Inflammatory macrophage treated with lipopolysaccharide for 1 hour (primary cell): ENCODE measurements around the gene APOO.
"Not testable (repeated sequence)": the region's sequence is repeated elsewhere in the genome, so short reads cannot be mapped to it uniquely, and the experiment has no call there.

ENCODE experiments used
- DNase-seq, 2 donors: peaks; one replicate each; pipeline ENCODE4 v3.0.0-alpha.2; 2020 to 2022

APOO gene

GRCh38 chrX:23859238-23859637 lies 48.5 kb downstream of the APOO start:
- not testable (repeated sequence) for DNase-seq

GRCh38 chrX:23857935-23858334 lies 49.8 kb downstream of the APOO start:
- DNase-seq = no peak

GRCh38 chrX:23857363-23857762 lies 50.4 kb downstream of the APOO start:
- DNase-seq = peak; percentile 42 to 72

GRCh38 chrX:23855569-23855968 lies 52.2 kb downstream of the APOO start:
- DNase-seq = peak in 1 of 2 donors; percentile 56

- DNase-seq = no peak
Observed at GRCh38 chrX:23854945-23855344, 52.8 kb downstream of the APOO start.

- DNase-seq = no peak
Observed at GRCh38 chrX:23854122-23854521, 53.6 kb downstream of the APOO start.

- no peak for DNase-seq
Observed at GRCh38 chrX:23851544-23851943, 56.2 kb downstream of the APOO start.

GRCh38 chrX:23849241-23849640 lies 58.5 kb downstream of the APOO start:
- no peak for DNase-seq

GRCh38 chrX:23845351-23845817 lies 62.4 kb downstream of the APOO start:
- no peak for DNase-seq

GRCh38 chrX:23844502-23845138 lies 63.1 kb downstream of the APOO start:
- DNase-seq = peak; percentile 28 to 64

- no peak for DNase-seq
Observed at GRCh38 chrX:23841847-23842522, 65.8 kb downstream of the APOO start.

- no peak for DNase-seq
Observed at GRCh38 chrX:23840674-23841073, 67.1 kb downstream of the APOO start.

GRCh38 chrX:23838953-23839352 lies 68.8 kb downstream of the APOO start:
- no peak for DNase-seq

- no peak for DNase-seq
Observed at GRCh38 chrX:23832721-23833120, 75.0 kb downstream of the APOO start.

- DNase-seq = no peak
Observed at GRCh38 chrX:23828881-23829280, 78.9 kb downstream of the APOO start.

GRCh38 chrX:23826653-23827052 lies 81.1 kb downstream of the APOO start:
- no peak for DNase-seq

- no peak for DNase-seq
Observed at GRCh38 chrX:23826216-23826615, 81.5 kb downstream of the APOO start.

- no peak for DNase-seq
Observed at GRCh38 chrX:23825675-23826074, 82.1 kb downstream of the APOO start.

GRCh38 chrX:23822841-23823240 lies 84.9 kb downstream of the APOO start:
- DNase-seq = no peak

GRCh38 chrX:23822397-23822796 lies 85.3 kb downstream of the APOO start:
- DNase-seq = no peak

GRCh38 chrX:23821847-23822246 lies 85.9 kb downstream of the APOO start:
- no peak for DNase-seq

GRCh38 chrX:23820235-23820782 lies 87.4 kb downstream of the APOO start:
- DNase-seq = no peak

GRCh38 chrX:23819385-23820234 lies 88.1 kb downstream of the APOO start:
- DNase-seq = no peak

- DNase-seq = no peak
Observed at GRCh38 chrX:23817979-23818336, 89.8 kb downstream of the APOO start.
